GM21825 (cell line): ENCODE results near the gene ATOSB.

ENCODE experiments used
- ATAC-seq: cut with Tn5 transposase; IDR thresholded peaks from one replicate; pipeline ENCODE4 v1.9.1; 2021; ENCODE audit warnings: mild to moderate bottlenecking, moderate library complexity; ENCODE audit not compliant: unreplicated experiment

The ATOSB gene

GRCh38 chr9:35054871-35055644 is 60.6 kb downstream of the ATOSB start:
- ATAC-seq = no peak

- no peak for ATAC-seq
These were observed 61.4 kb downstream of the ATOSB start for GRCh38 chr9:35054185-35054835.
